ENCODE results near the gene COL18A1.

Gene COL18A1

GRCh38 chr21:45466330-45467220 is 61.6 kb downstream of the COL18A1 start:
- no peak for DNase-seq (ENCODE audit: low read depth)
- H3K4me3 ChIP-seq (ENCODE audit: low read length) = no peak overlapping the region
- no peak for TF ChIP-seq CTCF (conservative IDR thresholded peaks at IDR 0.05; ENCODE audit: low read depth, low read length)

GRCh38 chr21:45467221-45467779 is 62.3 kb downstream of the COL18A1 start:
- DNase-seq (ENCODE audit: low read depth) = no peak
- no peak for TF ChIP-seq CTCF (conservative IDR thresholded peaks at IDR 0.05; ENCODE audit: low read depth, low read length)
- H3K4me3 ChIP-seq (ENCODE audit: low read length) = no peak overlapping the region

- H3K4me3 ChIP-seq (ENCODE audit: low read length) = no peak overlapping the region
- no peak for DNase-seq (ENCODE audit: low read depth)
- TF ChIP-seq CTCF (conservative IDR thresholded peaks at IDR 0.05; ENCODE audit: low read depth, low read length) = no peak
Measured at GRCh38 chr21:45468051-45468970, 63.3 kb downstream of the COL18A1 start.

GRCh38 chr21:45468971-45469272 is 64.0 kb downstream of the COL18A1 start:
- no peak overlapping the region for H3K4me3 ChIP-seq (ENCODE audit: low read length)
- no peak for DNase-seq (ENCODE audit: low read depth)
- TF ChIP-seq CTCF (conservative IDR thresholded peaks at IDR 0.05; ENCODE audit: low read depth, low read length) = no peak

- DNase-seq (ENCODE audit: low read depth) = no peak
- no peak overlapping the region for H3K4me3 ChIP-seq (ENCODE audit: low read length)
- TF ChIP-seq CTCF (conservative IDR thresholded peaks at IDR 0.05; ENCODE audit: low read depth, low read length) = no peak
Measured at GRCh38 chr21:45469273-45470086, 64.5 kb downstream of the COL18A1 start.

GRCh38 chr21:45470087-45470515 is 65.1 kb downstream of the COL18A1 start:
- no peak for DNase-seq (ENCODE audit: low read depth)
- TF ChIP-seq CTCF (conservative IDR thresholded peaks at IDR 0.05; ENCODE audit: low read depth, low read length) = no peak
- no peak overlapping the region for H3K4me3 ChIP-seq (ENCODE audit: low read length)

All from retinal pigment epithelial cell (primary cell).